ENCODE results near the gene EPHA6. TPM values are rescaled to one million over a fixed set of nuclear protein-coding genes. Genes with fewer than 3 reads are reported as not detected.
"Not testable (repeated sequence)": the region's sequence is repeated elsewhere in the genome, so short reads cannot be mapped to it uniquely, and the experiment has no call there.

Gene EPHA6
- total RNA-seq, 1 experiment from 2014 or later, result 2.7 TPM

GRCh38 chr3:97515076-97515475, 700.7 kb downstream of the EPHA6 start:
- H3K27me3 ChIP-seq (replicated peaks; ENCODE audit: control insufficient read depth, insufficient read depth, low read length), result no peaks in the 10 kb centered on the region
- Mint-ChIP-seq H3K36me3 (ENCODE audit: insufficient read depth, unreplicated experiment) (no peaks in the 10 kb centered on the region), H3K9me3 (ENCODE audit: unreplicated experiment) (no peaks in the 10 kb centered on the region), H3K4me3 (ENCODE audit: unreplicated experiment) (no peak overlapping the region), H3K4me1 (ENCODE audit: low read depth, unreplicated experiment) (no peaks in the 10 kb centered on the region), H3K27me3 (ENCODE audit: insufficient read depth, unreplicated experiment) (peaks cover 2% of the 10 kb centered on the region), H3K27ac (ENCODE audit: unreplicated experiment) (no peak overlapping the region)
- no peaks in the 10 kb centered on the region for H3K4me1 ChIP-seq
- no peak for TF ChIP-seq CTCF (IDR thresholded peaks at IDR 0.05; ENCODE audit: insufficient read depth in 1 of 2, low read depth in 1 of 2, low read length in 1 of 2, severe bottlenecking in 1 of 2, unreplicated experiment in 1 of 2)
- intact Hi-C loops (cut with micrococcal nuclease; ENCODE audit: unreplicated experiment), result no loop called here
- ChIA-PET POLR2A (no interaction called here), CTCF (no interaction called here)
- no TSS peak for BruUV-seq (replicated peaks)
- DNase-seq, result no peak
- no peak overlapping the region for H3K4me3 ChIP-seq (ENCODE audit: low read depth, low read length)
- no peaks in the 10 kb centered on the region for H3K9me3 ChIP-seq
- no peaks in the 10 kb centered on the region for H3K36me3 ChIP-seq (ENCODE audit: control insufficient read depth, insufficient read depth, low read length)

GRCh38 chr3:97530691-97531090, 716.3 kb downstream of the EPHA6 start:
- H3K36me3 Mint-ChIP-seq (ENCODE audit: insufficient read depth, unreplicated experiment), result no peaks in the 10 kb centered on the region
- no peaks in the 10 kb centered on the region for H3K27me3 Mint-ChIP-seq (ENCODE audit: insufficient read depth, unreplicated experiment)
- no peak for TF ChIP-seq CTCF (IDR thresholded peaks at IDR 0.05; ENCODE audit: insufficient read depth in 1 of 2, low read depth in 1 of 2, low read length in 1 of 2, severe bottlenecking in 1 of 2, unreplicated experiment in 1 of 2)
- H3K9me3 Mint-ChIP-seq (ENCODE audit: unreplicated experiment), result no peaks in the 10 kb centered on the region
- Histone ChIP-seq H3K9me3 (no peaks in the 10 kb centered on the region), H3K4me1 (no peaks in the 10 kb centered on the region), H3K27me3 (replicated peaks; ENCODE audit: control insufficient read depth, insufficient read depth, low read length) (no peaks in the 10 kb centered on the region), H3K4me3 (ENCODE audit: low read depth, low read length) (no peak overlapping the region), H3K36me3 (ENCODE audit: control insufficient read depth, insufficient read depth, low read length) (no peaks in the 10 kb centered on the region)
- ChIA-PET POLR2A (no interaction called here), CTCF (no interaction called here)
- no TSS peak for BruUV-seq (replicated peaks)
- no peak for DNase-seq
- no peak overlapping the region for H3K27ac Mint-ChIP-seq (ENCODE audit: unreplicated experiment)
- H3K4me3 Mint-ChIP-seq (ENCODE audit: unreplicated experiment), result no peak overlapping the region
- no peaks in the 10 kb centered on the region for H3K4me1 Mint-ChIP-seq (ENCODE audit: low read depth, unreplicated experiment)
- intact Hi-C loops (cut with micrococcal nuclease; ENCODE audit: unreplicated experiment), result no loop called here

GRCh38 chr3:97547573-97547972, 733.2 kb downstream of the EPHA6 start:
- H3K9me3 Mint-ChIP-seq (ENCODE audit: unreplicated experiment); H3K4me3 ChIP-seq (ENCODE audit: low read depth, low read length); H3K27me3 Mint-ChIP-seq (ENCODE audit: insufficient read depth, unreplicated experiment); intact Hi-C loops (cut with micrococcal nuclease; ENCODE audit: unreplicated experiment); H3K9me3 ChIP-seq; H3K4me1 ChIP-seq; DNase-seq; H3K27ac Mint-ChIP-seq (ENCODE audit: unreplicated experiment); H3K27me3 ChIP-seq (replicated peaks; ENCODE audit: control insufficient read depth, insufficient read depth, low read length); H3K36me3 ChIP-seq (ENCODE audit: control insufficient read depth, insufficient read depth, low read length); BruUV-seq (replicated peaks); CTCF ChIA-PET; H3K4me3 Mint-ChIP-seq (ENCODE audit: unreplicated experiment); POLR2A ChIA-PET; H3K4me1 Mint-ChIP-seq (ENCODE audit: low read depth, unreplicated experiment); H3K36me3 Mint-ChIP-seq (ENCODE audit: insufficient read depth, unreplicated experiment): not testable (repeated sequence)

- no peaks in the 10 kb centered on the region for H3K36me3 ChIP-seq (ENCODE audit: control insufficient read depth, insufficient read depth, low read length)
- intact Hi-C loops (cut with micrococcal nuclease; ENCODE audit: unreplicated experiment), result no loop called here
- no peak for TF ChIP-seq CTCF (IDR thresholded peaks at IDR 0.05; ENCODE audit: insufficient read depth in 1 of 2, low read depth in 1 of 2, low read length in 1 of 2, severe bottlenecking in 1 of 2, unreplicated experiment in 1 of 2)
- H3K36me3 Mint-ChIP-seq (ENCODE audit: insufficient read depth, unreplicated experiment), result no peaks in the 10 kb centered on the region
- no peaks in the 10 kb centered on the region for H3K4me1 ChIP-seq
- CTCF ChIA-PET, result no interaction called here
- DNase-seq, result no peak
- no peaks in the 10 kb centered on the region for H3K9me3 Mint-ChIP-seq (ENCODE audit: unreplicated experiment)
- no peak overlapping the region for H3K4me3 Mint-ChIP-seq (ENCODE audit: unreplicated experiment)
- H3K4me1 Mint-ChIP-seq (ENCODE audit: low read depth, unreplicated experiment), result no peaks in the 10 kb centered on the region
- peaks cover 4% of the 10 kb centered on the region for H3K27me3 Mint-ChIP-seq (ENCODE audit: insufficient read depth, unreplicated experiment)
- no peak overlapping the region for H3K27ac Mint-ChIP-seq (ENCODE audit: unreplicated experiment)
- POLR2A ChIA-PET, result no interaction called here
- no peaks in the 10 kb centered on the region for H3K27me3 ChIP-seq (replicated peaks; ENCODE audit: control insufficient read depth, insufficient read depth, low read length)
- no peaks in the 10 kb centered on the region for H3K9me3 ChIP-seq
- BruUV-seq (replicated peaks), result no TSS peak
- H3K4me3 ChIP-seq (ENCODE audit: low read depth, low read length), result no peak overlapping the region
Measured at GRCh38 chr3:97550408-97550807, 736.0 kb downstream of the EPHA6 start.

Measured in Caco-2 (cell line).